Measurements from ENCODE around the gene PLCG2. TPM values are rescaled to one million over a fixed set of nuclear protein-coding genes. Genes with fewer than 3 reads are reported as not detected.

Gene PLCG2
- total RNA-seq, 1 experiment from 2014 or later, result 6.0 TPM

DNA sequence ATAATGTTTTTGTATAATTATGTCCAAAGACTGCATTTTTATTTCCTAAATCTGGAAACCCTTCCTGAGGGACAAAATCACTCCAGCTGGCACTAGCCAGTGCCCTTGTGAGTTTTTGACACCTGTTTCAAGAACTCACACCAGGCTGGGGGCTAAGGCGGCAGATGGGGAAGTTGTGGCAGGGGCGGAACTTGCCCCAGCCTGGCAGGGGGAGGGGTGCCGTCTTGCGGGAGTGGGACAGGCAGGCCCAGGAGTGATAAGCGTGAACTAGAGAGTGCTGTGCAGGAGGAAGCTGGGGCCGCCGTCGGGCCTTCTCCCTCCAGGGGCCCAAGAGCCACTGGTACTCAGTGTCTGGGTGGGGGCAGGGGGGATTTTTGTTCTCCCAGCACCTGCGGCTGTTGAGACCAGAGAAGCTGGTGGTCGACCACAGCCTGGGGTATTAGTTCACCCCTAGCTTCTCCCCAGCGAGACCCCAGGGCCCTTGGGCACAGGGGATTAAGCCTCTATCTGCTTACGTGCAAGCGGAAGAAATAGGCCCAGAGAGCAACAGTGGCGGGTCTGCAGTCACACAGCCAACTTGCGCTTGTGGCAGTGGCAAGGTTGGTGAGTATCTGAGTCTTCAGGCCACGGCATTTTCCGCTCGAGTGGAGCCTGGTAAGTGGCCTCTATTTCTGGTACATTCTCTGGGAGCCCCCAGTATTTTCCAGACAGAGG lies 40.2 kb upstream of the PLCG2 start:
- no peaks in the 10 kb centered on the region for H3K27me3 ChIP-seq (ENCODE audit: insufficient read depth, low read length)
- peaks cover 7 to 18% of the 10 kb centered on the region in 2 experiments for H3K4me1 Mint-ChIP-seq
- no peak overlapping the region for H4K8ac ChIP-seq (replicated peaks; ENCODE audit: insufficient read length, low read depth, low read length)
- H2BK20ac ChIP-seq (ENCODE audit: low read depth, low read length, poor library complexity, severe bottlenecking), result no peak overlapping the region
- H3K56ac ChIP-seq (ENCODE audit: insufficient read length, low read depth, low read length), result no peak overlapping the region
- H3K4me1 ChIP-seq (ENCODE audit: insufficient read depth, low read length), result no peaks in the 10 kb centered on the region; the same call in 1 of the 2 replicates
- H3K18ac ChIP-seq (ENCODE audit: insufficient read length, low read depth, low read length), result no peak overlapping the region
- H3K4me2 ChIP-seq (ENCODE audit: insufficient read depth, insufficient read length, low read length), result no peak overlapping the region
- no peak overlapping the region for H3K4ac ChIP-seq (ENCODE audit: low read depth, low read length)
- H4K20me1 ChIP-seq (ENCODE audit: control insufficient read depth, insufficient read depth, insufficient read length), result no peaks in the 10 kb centered on the region
- no peak overlapping the region for H3K14ac ChIP-seq (ENCODE audit: insufficient read depth, low read length)
- no peaks in the 10 kb centered on the region for H3K36me3 Mint-ChIP-seq (ENCODE audit: insufficient read depth in 1 of 3, low read depth in 3 of 3)
- no peak overlapping the region for H3K9ac ChIP-seq (ENCODE audit: extremely low read depth, insufficient read length, low read length)
- no peaks in the 10 kb centered on the region for H3K79me1 ChIP-seq (ENCODE audit: insufficient read depth, low read depth, low read length, poor library complexity, severe bottlenecking)
- no peak overlapping the region for H4K5ac ChIP-seq (ENCODE audit: insufficient read length, low read depth, low read length)
- WGBS (ENCODE audit: extremely low coverage, insufficient read length, low lambda C conversion rate), result no CpG with 5 or more reads among the region's 18 CpGs
- TF ChIP-seq CTCF (conservative IDR thresholded peaks at IDR 0.05), result no peak
- no peaks in the 10 kb centered on the region for H3K9me3 Mint-ChIP-seq
- H2AK5ac ChIP-seq (ENCODE audit: insufficient read length, low read length), result no peak overlapping the region
- no peak overlapping the region for H2BK120ac ChIP-seq (ENCODE audit: low read depth, low read length, poor library complexity, severe bottlenecking)
- no peak overlapping the region for H2AFZ ChIP-seq (ENCODE audit: low read length)
- H3K4me3 Mint-ChIP-seq, result no peak overlapping the region
- H2BK5ac ChIP-seq (ENCODE audit: insufficient read length, low read length), result no peak overlapping the region
- no peak overlapping the region for H3T11ph ChIP-seq (ENCODE audit: low read length)
- H3K27ac Mint-ChIP-seq, result no peak overlapping the region
- H3K27me3 Mint-ChIP-seq (ENCODE audit: low read depth), result peaks cover 16% of the 10 kb centered on the region
- no peak overlapping the region for H3K27ac ChIP-seq (ENCODE audit: insufficient read length, low read depth, low read length)
- no peak overlapping the region for H3K23ac ChIP-seq (ENCODE audit: insufficient read length, low read depth, low read length)
- no peak overlapping the region for H2BK12ac ChIP-seq (ENCODE audit: insufficient read length, low read depth, low read length)
- DNase-seq, result no peak
- no peaks in the 10 kb centered on the region for H3K79me2 ChIP-seq (ENCODE audit: insufficient read depth, low read length)
- no peak overlapping the region for H4K91ac ChIP-seq (ENCODE audit: insufficient read length, low read depth, low read length)
- H3K23me2 ChIP-seq (ENCODE audit: insufficient read length, low read depth, low read length, poor library complexity, severe bottlenecking), result no peaks in the 10 kb centered on the region
- no peak overlapping the region for H2BK15ac ChIP-seq (ENCODE audit: low read depth, low read length)
- H3K9me3 ChIP-seq (ENCODE audit: control insufficient read depth, low read depth, low read length), result no peaks in the 10 kb centered on the region
